Omental fat pad (tissue), 4 donors: ENCODE results near the gene NOXA1. TPM values are rescaled to one million over a fixed set of nuclear protein-coding genes. Genes with fewer than 3 reads are reported as not detected.

ENCODE experiments used
- ATAC-seq: fragments of 150-250 bp; one replicate; pipeline ENCODE4 v1.9.1; 2016; ENCODE audit warnings: mild to moderate bottlenecking, moderate library complexity; ENCODE audit not compliant: low FRiP score
- DNase-seq: peaks from one replicate; pipeline ENCODE4 v3.0.0-alpha.2; 2019; ENCODE audit warnings: low spot score
- CTCF ChIP-seq, 3 donors: fragments of 450-650 bp; IDR thresholded peaks; one replicate each; pipeline ENCODE4 v1.5.1; 2016 to 2017; ENCODE audit warnings: antibody characterized with exemption in 3 of 3, mild to moderate bottlenecking in 3 of 3, moderate library complexity in 2 of 3
- total RNA-seq, 4 donors: library from RNA; depleted of rRNA; stranded (reverse); fragments of >200 nt; gene quantifications; one replicate each; pipeline ENCODE4 v1.1.0, GENCODE V29; 2016

The NOXA1 gene
- total RNA-seq, 4 donors from 2014 or later: 0.84 to 3.8 (median 2.1) TPM

DNA sequence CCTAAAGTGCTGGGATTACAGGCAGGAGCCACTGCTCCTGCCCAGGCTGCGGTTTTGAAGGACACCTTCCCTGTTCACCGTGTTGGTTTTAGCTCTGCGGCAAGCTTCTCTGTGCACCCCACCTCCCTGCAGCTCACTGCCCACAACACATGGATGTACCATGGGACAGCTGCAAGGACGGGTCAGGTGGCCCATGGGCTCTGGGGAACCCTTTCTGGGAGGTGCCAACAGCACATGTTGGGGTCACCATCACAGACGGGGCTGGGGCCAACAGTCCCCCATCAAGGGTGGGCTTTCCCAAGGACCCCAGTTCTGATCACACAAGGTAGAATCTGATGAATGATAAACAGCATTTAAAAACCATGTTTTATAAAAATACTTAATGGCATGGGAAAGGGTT, 7.7 kb upstream of the NOXA1 start:
- no peak for TF ChIP-seq CTCF (IDR thresholded peaks at IDR 0.05)
- no peak for ATAC-seq
- DNase-seq: no peak

GRCh38 chr9:137416006-137416562, 7.1 kb upstream of the NOXA1 start:
- TF ChIP-seq CTCF (IDR thresholded peaks at IDR 0.05): no peak
- DNase-seq: no peak
- no peak for ATAC-seq

DNA sequence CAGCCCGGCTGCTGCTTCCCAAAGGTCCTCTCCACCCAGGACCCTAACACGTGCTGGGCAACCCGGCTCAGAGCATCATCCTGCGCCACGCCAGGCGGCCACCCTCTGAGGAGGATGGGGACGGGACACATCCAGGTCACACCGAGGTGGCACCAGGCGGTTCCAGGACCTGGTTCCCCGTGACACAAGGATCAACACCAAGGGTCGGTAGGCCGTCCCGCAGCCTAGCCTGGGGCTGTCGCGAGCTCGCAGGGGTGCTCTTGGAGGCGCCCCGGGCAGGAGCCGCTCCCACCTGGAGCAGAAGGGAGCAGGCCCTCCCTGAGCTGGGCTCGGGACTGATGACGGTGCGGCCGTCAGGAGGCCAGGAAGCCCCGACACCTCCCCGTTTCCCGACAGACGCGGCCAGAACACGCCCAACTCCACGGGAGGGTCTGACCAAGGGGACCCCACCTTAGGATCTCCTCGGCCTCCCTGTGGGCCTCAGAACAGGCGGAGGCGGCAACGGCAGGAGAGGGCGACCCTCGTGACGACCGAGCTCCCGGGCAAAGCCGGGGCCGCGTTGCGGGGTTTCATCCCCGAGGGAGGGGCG, 6.5 kb upstream of the NOXA1 start:
- ATAC-seq: no peak
- DNase-seq: no peak
- no peak for TF ChIP-seq CTCF (IDR thresholded peaks at IDR 0.05)

- peak; percentile 53 for ATAC-seq
- no peak for TF ChIP-seq CTCF (IDR thresholded peaks at IDR 0.05)
These were observed 5.8 kb upstream of the NOXA1 start for GRCh38 chr9:137417161-137418021.

GRCh38 chr9:137421838-137422603, 1.2 kb upstream of the NOXA1 start:
- ATAC-seq (no peak), DNase-seq (no peak)
- no peak for TF ChIP-seq CTCF (IDR thresholded peaks at IDR 0.05)

More at GRCh38 chr9:137417161-137418021, 5.8 kb upstream of the NOXA1 start:
- DNase-seq: no peak

DNA sequence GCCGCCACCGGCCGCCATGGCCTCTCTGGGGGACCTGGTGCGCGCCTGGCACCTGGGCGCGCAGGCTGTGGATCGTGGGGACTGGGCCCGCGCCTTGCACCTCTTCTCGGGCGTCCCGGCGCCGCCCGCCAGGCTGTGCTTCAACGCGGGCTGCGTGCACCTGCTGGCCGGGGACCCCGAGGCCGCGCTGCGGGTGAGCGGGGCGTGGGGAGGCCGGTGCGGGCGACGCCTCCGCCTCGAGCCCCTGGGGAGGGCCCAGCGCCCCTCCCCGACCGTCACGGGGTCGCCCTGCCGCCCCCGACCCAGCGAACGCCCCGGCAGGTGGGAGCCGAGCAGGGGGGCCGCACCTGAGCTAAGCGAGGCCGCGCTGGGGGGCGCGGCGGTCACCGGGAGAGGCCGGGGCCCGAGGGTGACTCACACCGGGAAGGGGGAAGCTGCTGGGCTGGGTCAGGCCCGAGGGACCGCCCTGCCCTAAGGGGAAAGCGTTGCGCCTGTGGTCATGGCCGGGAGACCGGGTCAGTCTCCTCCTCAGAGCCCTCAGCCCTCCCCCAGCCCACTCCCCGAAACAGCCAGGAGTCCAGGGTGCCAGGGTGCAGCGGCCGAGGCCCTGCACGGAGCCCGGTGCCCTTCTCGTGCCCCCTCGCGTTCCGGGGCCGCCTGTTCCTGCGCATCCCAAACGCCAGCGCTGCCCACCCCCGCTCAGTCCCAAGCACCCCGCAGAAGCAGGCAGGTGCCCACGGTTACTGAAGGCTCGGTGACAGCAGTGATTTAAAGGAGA, 510 bp downstream of the NOXA1 start:
- ATAC-seq (peak; percentile 68), DNase-seq (no peak)
- peak in 1 of 3 donors; percentile 2 for TF ChIP-seq CTCF (IDR thresholded peaks at IDR 0.05)
